Mammary epithelial cell (primary cell): ENCODE measurements around the gene TNS1.

Experiments used
- CTCF ChIP-seq, 2 donors: IDR thresholded peaks in 1 of 2; conservative IDR thresholded peaks in 1 of 2; 2 replicates each; pipeline ENCODE4 v1.5.1; 2011 to 2012; ENCODE audit warnings: inconsistent platforms in 2 of 2, low read length in 2 of 2, mild to moderate bottlenecking in 2 of 2, control low read depth in 1 of 2, low read depth in 1 of 2; ENCODE audit not compliant: insufficient read depth in 1 of 2; ENCODE audit errors: extremely low read depth in 1 of 2
- EZH2 ChIP-seq: IDR thresholded peaks from 2 replicates; pipeline ENCODE4 v1.6.1; 2012; ENCODE audit warnings: low read length, inconsistent platforms, borderline replicate concordance

GRCh38 chr2:217820904-217821303 is 181.9 kb downstream of the TNS1 start:
- TF ChIP-seq CTCF (conservative IDR thresholded peaks at IDR 0.05 in 1 of 2, IDR thresholded peaks at IDR 0.05 in 1 of 2; ENCODE audit: extremely low read depth in 1 of 2, insufficient read depth in 1 of 2, low read depth in 1 of 2, low read length in 2 of 2) (no peak), EZH2 (no peak)
